GM03348 (cell line): ENCODE data around the gene ZNF622.
A peak's percentile ranks its signal among the peaks of the same experiment; 100 is the strongest.

Experiments
- DNase-seq: peaks from one replicate; pipeline ENCODE4 v3.0.0; 2012; ENCODE audit warnings: low spot score

Gene ZNF622

GRCh38 chr5:16465544-16466432 lies at the start of gene ZNF622:
Gene ZNF622 (minus strand): TSS chr5:16465800. CDS start chr5:16465665, 135 bp downstream.
- peak; percentile 91 for DNase-seq

- DNase-seq: no peak
Observed at GRCh38 chr5:16510098-16510497, 44.5 kb upstream of the ZNF622 start.

- DNase-seq: no peak
Observed at GRCh38 chr5:16508730-16509531, 43.3 kb upstream of the ZNF622 start.

- peak; percentile 47 for DNase-seq
Observed at GRCh38 chr5:16507716-16508115, 42.1 kb upstream of the ZNF622 start.

- DNase-seq: no peak
Observed at GRCh38 chr5:16505904-16506303, 40.3 kb upstream of the ZNF622 start.

GRCh38 chr5:16505140-16505891 lies 39.7 kb upstream of the ZNF622 start:
- no peak for DNase-seq

- no peak for DNase-seq
Observed at GRCh38 chr5:16504571-16504970, 39.0 kb upstream of the ZNF622 start.

GRCh38 chr5:16502866-16503265 lies 37.3 kb upstream of the ZNF622 start:
- DNase-seq: no peak

- DNase-seq: no peak
Observed at GRCh38 chr5:16500024-16500423, 34.4 kb upstream of the ZNF622 start.

GRCh38 chr5:16497546-16497945 lies 31.9 kb upstream of the ZNF622 start:
- no peak for DNase-seq

- no peak for DNase-seq
Observed at GRCh38 chr5:16493261-16493660, 27.7 kb upstream of the ZNF622 start.

GRCh38 chr5:16492398-16493140 lies 27.0 kb upstream of the ZNF622 start:
- peak; percentile 53 for DNase-seq

GRCh38 chr5:16490911-16491310 lies 25.3 kb upstream of the ZNF622 start:
- no peak for DNase-seq

GRCh38 chr5:16489322-16489791 lies 23.8 kb upstream of the ZNF622 start:
- DNase-seq: peak; percentile 71

GRCh38 chr5:16487456-16487855 lies 21.9 kb upstream of the ZNF622 start:
- no peak for DNase-seq

- DNase-seq: no peak
Observed at GRCh38 chr5:16486711-16487111, 21.1 kb upstream of the ZNF622 start.

- DNase-seq: no peak
Observed at GRCh38 chr5:16485656-16486055, 20.1 kb upstream of the ZNF622 start.

GRCh38 chr5:16484081-16484480 lies 18.5 kb upstream of the ZNF622 start:
- no peak for DNase-seq

GRCh38 chr5:16483361-16483760 lies 17.8 kb upstream of the ZNF622 start:
- no peak for DNase-seq

- DNase-seq: no peak
Observed at GRCh38 chr5:16482891-16483290, 17.3 kb upstream of the ZNF622 start.

GRCh38 chr5:16480821-16481538 lies 15.4 kb upstream of the ZNF622 start:
- no peak for DNase-seq
